ENCODE data around the gene CDC42EP4. TPM values are rescaled to one million over a fixed set of nuclear protein-coding genes. Genes with fewer than 3 reads are reported as not detected.
A peak's percentile ranks its signal among the peaks of the same experiment; 100 is the strongest.

CDC42EP4 gene
- total RNA-seq, 1 experiment from 2014 or later: 48.4 TPM

DNA sequence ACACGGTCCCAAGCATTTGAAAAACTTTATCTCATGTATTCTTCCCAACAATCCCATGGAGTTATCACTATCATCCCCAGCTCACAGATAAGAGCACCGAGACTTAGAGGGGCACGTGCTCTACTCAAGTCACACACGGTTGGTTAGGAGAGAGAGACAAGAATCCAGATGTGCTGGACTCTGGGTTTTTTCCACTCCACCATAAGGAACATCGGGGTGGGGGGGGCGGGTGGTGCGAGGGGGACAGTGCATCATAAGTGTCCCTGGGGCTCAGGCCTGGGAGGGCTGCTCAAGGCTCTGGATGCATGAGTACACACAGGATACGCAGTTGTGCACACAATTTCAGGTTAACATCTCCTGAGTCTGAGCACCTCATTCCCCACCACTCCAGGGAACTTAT, 7.4 kb downstream of the CDC42EP4 start:
- Histone ChIP-seq H3K79me2 (ENCODE audit: low read depth) (peaks cover 95% of the 10 kb centered on the region), H4K20me1 (ENCODE audit: insufficient read depth) (peaks cover 16% of the 10 kb centered on the region), H3K4me1 (replicated peaks; ENCODE audit: insufficient read depth) (peaks cover 62% of the 10 kb centered on the region), H3K27me3 (ENCODE audit: insufficient read depth, low read depth) (no peaks in the 10 kb centered on the region), H3K27ac (peak overlapping the region; percentile 54), H3K9me3 (ENCODE audit: insufficient read depth, low read depth) (no peaks in the 10 kb centered on the region), H3F3A (ENCODE audit: insufficient read depth, low read depth) (peaks cover 35% of the 10 kb centered on the region), H3K4me3 (no peak overlapping the region), H3K36me3 (ENCODE audit: low read depth) (peaks cover 13% of the 10 kb centered on the region; the same call in 1 of the 2 replicates), H3K9me2 (ENCODE audit: insufficient read depth) (no peaks in the 10 kb centered on the region), H2AFZ (no peak overlapping the region), H3K4me2 (peak overlapping the region; percentile 90; the same call in 1 of the 2 replicates)
- CTCF ChIA-PET: no interaction called here
- POLR2A ChIA-PET (ENCODE audit: unreplicated experiment): no interaction called here
- TF ChIP-seq EZH2 (IDR thresholded peaks at IDR 0.05; ENCODE audit: low read depth): no peak
- TF ChIP-seq, protein P1, sequence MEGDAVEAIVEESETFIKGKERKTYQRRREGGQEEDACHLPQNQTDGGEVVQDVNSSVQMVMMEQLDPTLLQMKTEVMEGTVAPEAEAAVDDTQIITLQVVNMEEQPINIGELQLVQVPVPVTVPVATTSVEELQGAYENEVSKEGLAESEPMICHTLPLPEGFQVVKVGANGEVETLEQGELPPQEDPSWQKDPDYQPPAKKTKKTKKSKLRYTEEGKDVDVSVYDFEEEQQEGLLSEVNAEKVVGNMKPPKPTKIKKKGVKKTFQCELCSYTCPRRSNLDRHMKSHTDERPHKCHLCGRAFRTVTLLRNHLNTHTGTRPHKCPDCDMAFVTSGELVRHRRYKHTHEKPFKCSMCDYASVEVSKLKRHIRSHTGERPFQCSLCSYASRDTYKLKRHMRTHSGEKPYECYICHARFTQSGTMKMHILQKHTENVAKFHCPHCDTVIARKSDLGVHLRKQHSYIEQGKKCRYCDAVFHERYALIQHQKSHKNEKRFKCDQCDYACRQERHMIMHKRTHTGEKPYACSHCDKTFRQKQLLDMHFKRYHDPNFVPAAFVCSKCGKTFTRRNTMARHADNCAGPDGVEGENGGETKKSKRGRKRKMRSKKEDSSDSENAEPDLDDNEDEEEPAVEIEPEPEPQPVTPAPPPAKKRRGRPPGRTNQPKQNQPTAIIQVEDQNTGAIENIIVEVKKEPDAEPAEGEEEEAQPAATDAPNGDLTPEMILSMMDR (conservative IDR thresholded peaks at IDR 0.05): no peak
- BruUV-seq (replicated peaks): no TSS peak
- intact Hi-C loops (cut with micrococcal nuclease; ENCODE audit: unreplicated experiment): no loop called here
- no peak for DNase-seq

DNA sequence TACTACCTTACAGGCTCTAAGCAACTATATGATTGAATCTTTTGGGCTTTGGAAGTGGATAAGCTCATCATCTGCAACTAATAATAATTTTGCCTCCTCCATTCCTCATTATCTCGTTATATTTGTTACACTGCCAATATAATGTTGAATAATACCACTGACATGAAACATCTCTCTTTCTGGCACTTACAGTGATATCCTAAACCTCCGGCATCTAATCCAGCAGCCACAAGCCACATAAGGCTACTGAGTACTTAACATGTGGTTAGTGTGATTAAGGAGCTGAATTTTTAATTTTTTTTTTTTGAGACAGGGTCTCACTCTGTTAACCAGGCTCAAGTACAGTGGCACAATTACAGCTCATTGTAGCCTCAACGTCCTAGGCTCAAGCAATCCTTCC, 9.6 kb downstream of the CDC42EP4 start:
- no peak for TF ChIP-seq EZH2 (IDR thresholded peaks at IDR 0.05; ENCODE audit: low read depth)
- TF ChIP-seq, protein P1 (conservative IDR thresholded peaks at IDR 0.05): no peak
- Histone ChIP-seq H2AFZ (no peak overlapping the region), H3K9me3 (ENCODE audit: insufficient read depth, low read depth) (no peaks in the 10 kb centered on the region), H3K4me1 (replicated peaks; ENCODE audit: insufficient read depth) (peaks cover 43% of the 10 kb centered on the region), H3K4me2 (no peak overlapping the region), H3F3A (ENCODE audit: insufficient read depth, low read depth) (peaks cover 22% of the 10 kb centered on the region), H3K27ac (0 out of 2 replicates have a peak overlapping the region, but pooled peaks have one; percentile 6), H3K4me3 (no peak overlapping the region), H3K27me3 (ENCODE audit: insufficient read depth, low read depth) (no peaks in the 10 kb centered on the region), H3K36me3 (ENCODE audit: low read depth) (peaks cover 13% of the 10 kb centered on the region; the same call in 1 of the 2 replicates), H3K79me2 (ENCODE audit: low read depth) (peaks cover 97% of the 10 kb centered on the region), H4K20me1 (ENCODE audit: insufficient read depth) (peaks cover 16% of the 10 kb centered on the region), H3K9me2 (ENCODE audit: insufficient read depth) (no peaks in the 10 kb centered on the region)
- no peak for DNase-seq
- intact Hi-C loops (cut with micrococcal nuclease; ENCODE audit: unreplicated experiment): no loop called here
- CTCF ChIA-PET: no interaction called here
- POLR2A ChIA-PET (ENCODE audit: unreplicated experiment): interaction anchor here (0.7 kb wide), 1 partner anchor 11 kb away, joined by 5 read pairs; no protein-coding TSS in a partner anchor
- no TSS peak for BruUV-seq (replicated peaks)

DNA sequence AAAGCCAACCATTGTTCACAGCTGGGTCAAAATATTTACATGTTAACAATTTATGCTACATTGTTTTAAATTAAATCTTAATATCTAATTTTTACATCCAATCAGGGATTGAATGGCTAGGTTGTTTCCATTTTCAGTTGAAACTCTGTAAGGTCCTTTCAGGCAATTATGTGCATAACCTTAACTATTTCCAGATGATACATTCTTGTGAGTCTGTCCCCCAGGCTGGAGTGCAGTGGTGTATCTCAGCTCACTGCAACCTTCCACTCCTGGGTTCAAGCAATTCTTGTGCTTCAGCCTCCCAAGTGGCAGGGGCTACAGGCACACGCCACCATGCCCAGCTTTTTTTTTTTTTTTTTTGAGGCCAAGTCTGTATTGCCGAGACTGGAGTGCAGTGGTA, 10.4 kb downstream of the CDC42EP4 start:
- Histone ChIP-seq H3F3A (ENCODE audit: insufficient read depth, low read depth) (peaks cover 22% of the 10 kb centered on the region; the same call in 1 of the 2 replicates), H3K79me2 (ENCODE audit: low read depth) (peaks cover 97% of the 10 kb centered on the region), H3K9me2 (ENCODE audit: insufficient read depth) (no peaks in the 10 kb centered on the region), H3K9me3 (ENCODE audit: insufficient read depth, low read depth) (no peaks in the 10 kb centered on the region), H3K36me3 (ENCODE audit: low read depth) (peaks cover 8% of the 10 kb centered on the region; the same call in 1 of the 2 replicates), H3K27ac (no peak overlapping the region), H3K4me2 (no peak overlapping the region), H3K4me3 (no peak overlapping the region), H3K4me1 (replicated peaks; ENCODE audit: insufficient read depth) (peaks cover 35% of the 10 kb centered on the region), H3K27me3 (ENCODE audit: insufficient read depth, low read depth) (no peaks in the 10 kb centered on the region), H4K20me1 (ENCODE audit: insufficient read depth) (peaks cover 13% of the 10 kb centered on the region), H2AFZ (no peak overlapping the region)
- ChIA-PET POLR2A (ENCODE audit: unreplicated experiment) (no interaction called here), CTCF (interaction anchor here (0.6 kb wide), 1 partner anchor 1754 kb away, joined by 3 read pairs; no protein-coding TSS in a partner anchor)
- TF ChIP-seq EZH2 (IDR thresholded peaks at IDR 0.05; ENCODE audit: low read depth): no peak
- TF ChIP-seq, protein P1 (conservative IDR thresholded peaks at IDR 0.05): no peak
- no peak for DNase-seq
- intact Hi-C loops (cut with micrococcal nuclease; ENCODE audit: unreplicated experiment): no loop called here
- no TSS peak for BruUV-seq (replicated peaks)
